H1 (cell line): ENCODE results near the gene DNAAF8. TPM values are rescaled to one million over a fixed set of nuclear protein-coding genes. Genes with fewer than 3 reads are reported as not detected.
A peak's percentile ranks its signal among the peaks of the same experiment; 100 is the strongest.
"Not testable (repeated sequence)": the region's sequence is repeated elsewhere in the genome, so short reads cannot be mapped to it uniquely, and the experiment has no call there.

Source experiments
- CTCF ChIA-PET: fragments of 300-600 bp; sonication (Branson Sonifier 250); formaldehyde crosslinking; loops from one replicate; lab custom pipeline; 2021; ENCODE audit not compliant: partially characterized antibody; lab: Charles Lee
- POLR2A ChIA-PET: fragments of 300-600 bp; sonication (Branson Sonifier 250); formaldehyde crosslinking; loops from one replicate; lab custom pipeline; 2021; ENCODE audit warnings: inconsistent platforms; ENCODE audit not compliant: partially characterized antibody; lab: Charles Lee
- DNase-seq, 2 experiments: peaks; one replicate each; pipeline versions ENCODE4 v3.0.0 to v3.0.0-alpha.2; 2010 to 2022; ENCODE audit warnings: low spot score in 2 of 2, low read depth in 1 of 2, mixed read lengths in 1 of 2
- FAIRE-seq: peaks from 2 replicates; lab custom pipeline; 2011; peaks lifted over from hg19 to GRCh38; lab: Jason Lieb, UNC
- H2AFZ ChIP-seq: 2 replicates; pipeline ENCODE4 v1.8.1; 2012; ENCODE audit warnings: low read length, inconsistent platforms
- H2AK5ac ChIP-seq: 2 replicates; pipeline ENCODE4 v1.6.1; 2013; ENCODE audit warnings: low read depth, low read length
- H2BK120ac ChIP-seq: replicated peaks from 2 replicates; pipeline ENCODE3; 2013; ENCODE audit warnings: low read depth, low read length, inconsistent platforms
- H2BK12ac ChIP-seq: 2 replicates; pipeline ENCODE4 v1.6.1; 2013; ENCODE audit warnings: low read depth, low read length
- H2BK15ac ChIP-seq: 2 replicates; pipeline ENCODE4 v1.6.1; 2013; ENCODE audit warnings: low read length
- H2BK20ac ChIP-seq: 2 replicates; pipeline ENCODE4 v1.6.1; 2013; ENCODE audit warnings: low read length
- H2BK5ac ChIP-seq: 2 replicates; pipeline ENCODE4 v1.6.1; 2013; ENCODE audit warnings: low read depth, low read length
- H3K14ac ChIP-seq: 2 replicates; pipeline ENCODE4 v1.6.1; 2013; ENCODE audit warnings: inconsistent platforms; ENCODE audit not compliant: insufficient read length
- H3K18ac ChIP-seq: 2 replicates; pipeline ENCODE4 v1.6.1; 2013; ENCODE audit warnings: low read length; ENCODE audit errors: extremely low read depth
- H3K23ac ChIP-seq: 2 replicates; pipeline ENCODE4 v1.6.1; 2013; ENCODE audit warnings: inconsistent platforms; ENCODE audit not compliant: insufficient read length
- H3K23me2 ChIP-seq: 2 replicates; pipeline ENCODE4 v1.6.1; 2013; ENCODE audit warnings: low read depth, low read length
- H3K27ac ChIP-seq: 2 replicates; pipeline ENCODE4 v1.6.1; 2011; ENCODE audit warnings: low read depth, low read length, inconsistent platforms
- H3K27me3 ChIP-seq, 4 experiments: replicated peaks in 1 of 4; 1 replicate in 1 of 4; 2 replicates in 3 of 4; pipeline versions ENCODE4 v1.6.1 to v1.8.1; 2011 to 2013; ENCODE audit warnings: low read length in 3 of 4, mild to moderate bottlenecking in 3 of 4, inconsistent platforms in 2 of 4, mixed read lengths in 2 of 4, moderate library complexity in 1 of 4; ENCODE audit not compliant: control insufficient read depth in 3 of 4, insufficient read depth in 3 of 4; ENCODE audit errors: extremely low read depth in 1 of 4
- H3K36me3 ChIP-seq, 4 experiments: 2 replicates each; pipeline versions ENCODE4 v1.6.1 to v1.8.1; 2011 to 2013; ENCODE audit warnings: mild to moderate bottlenecking in 4 of 4, low read length in 3 of 4, moderate library complexity in 2 of 4, control low read depth in 1 of 4, inconsistent platforms in 1 of 4; ENCODE audit not compliant: insufficient read depth in 4 of 4, control insufficient read depth in 2 of 4
- H3K4ac ChIP-seq: replicated peaks from 2 replicates; pipeline ENCODE3; 2013; ENCODE audit warnings: low read length, low read depth, mixed read lengths, inconsistent platforms; ENCODE audit not compliant: insufficient read length
- H3K4me1 ChIP-seq, 4 experiments: replicated peaks in 1 of 4; 1 replicate in 1 of 4; 2 replicates in 3 of 4; pipeline versions ENCODE4 v1.6.1 to v1.8.1; 2011 to 2013; ENCODE audit warnings: low read length in 3 of 4, inconsistent platforms in 2 of 4, mixed read lengths in 1 of 4; ENCODE audit not compliant: insufficient read depth in 4 of 4, control insufficient read depth in 3 of 4
- H3K4me2 ChIP-seq, 2 experiments: 2 replicates each; pipeline versions ENCODE4 v1.6.1 to v1.8.1; 2011 to 2013; ENCODE audit warnings: low read depth in 2 of 2, low read length in 2 of 2, control low read depth in 1 of 2, inconsistent platforms in 1 of 2, mild to moderate bottlenecking in 1 of 2; ENCODE audit not compliant: insufficient read depth in 1 of 2
- H3K4me3 ChIP-seq, 4 experiments: fragments of 200-600, 300-600 bp in 1 of 4; sonication (generic), shearing (Covaris generic), sonication (Bioruptor Twin) in 1 of 4; 2 replicates each; pipeline versions ENCODE4 v1.5.1 to v1.8.1; 2011 to 2016; ENCODE audit warnings: low read length in 4 of 4, low read depth in 3 of 4, control low read depth in 2 of 4, inconsistent platforms in 2 of 4, mild to moderate bottlenecking in 2 of 4, mixed read lengths in 1 of 4, moderate library complexity in 1 of 4; ENCODE audit not compliant: insufficient read depth in 2 of 4; ENCODE audit errors: extremely low read depth in 1 of 4
- H3K56ac ChIP-seq: replicated peaks from 2 replicates; pipeline ENCODE3; 2013; ENCODE audit warnings: low read depth, mild to moderate bottlenecking, mixed read lengths, low read length, inconsistent platforms; ENCODE audit not compliant: insufficient read length
- H3K79me1 ChIP-seq: 2 replicates; pipeline ENCODE4 v1.6.1; 2013; ENCODE audit warnings: low read depth, low read length, control low read depth
- H3K79me2 ChIP-seq, 2 experiments: 2 replicates each; pipeline versions ENCODE4 v1.6.1 to v1.8.1; 2012 to 2013; ENCODE audit warnings: low read length in 2 of 2, mild to moderate bottlenecking in 2 of 2, inconsistent platforms in 1 of 2; ENCODE audit not compliant: insufficient read depth in 2 of 2, control insufficient read depth in 1 of 2
- H3K9ac ChIP-seq, 4 experiments: replicated peaks in 1 of 4; 1 replicate in 1 of 4; 2 replicates in 3 of 4; pipeline versions ENCODE4 v1.6.1 to v1.8.1; 2011 to 2013; ENCODE audit warnings: low read depth in 3 of 4, low read length in 3 of 4, control low read depth in 2 of 4, mild to moderate bottlenecking in 2 of 4, moderate library complexity in 2 of 4, inconsistent platforms in 1 of 4; ENCODE audit errors: extremely low read depth in 1 of 4
- H3K9me3 ChIP-seq, 2 experiments: 2 replicates each; pipeline versions ENCODE4 v1.6.1 to v1.8.1; 2012 to 2013; ENCODE audit warnings: mild to moderate bottlenecking in 2 of 2, moderate library complexity in 2 of 2, control low read depth in 1 of 2, inconsistent platforms in 1 of 2, low read depth in 1 of 2, low read length in 1 of 2, mixed read lengths in 1 of 2; ENCODE audit not compliant: insufficient read depth in 2 of 2
- H4K20me1 ChIP-seq, 2 experiments: replicated peaks in 1 of 2; 2 replicates each; pipeline versions ENCODE3 to v1.8.1; 2011 to 2013; ENCODE audit warnings: inconsistent platforms in 2 of 2, low read length in 2 of 2, mild to moderate bottlenecking in 1 of 2; ENCODE audit not compliant: insufficient read depth in 2 of 2, control insufficient read depth in 1 of 2
- H4K5ac ChIP-seq: 2 replicates; pipeline ENCODE4 v1.6.1; 2013; ENCODE audit warnings: low read length, low read depth, mixed read lengths, inconsistent platforms; ENCODE audit not compliant: insufficient read length
- H4K8ac ChIP-seq: 2 replicates; pipeline ENCODE4 v1.8.0; 2013; ENCODE audit warnings: mild to moderate bottlenecking, moderate library complexity, low read length, inconsistent platforms; ENCODE audit not compliant: insufficient read depth; ENCODE audit errors: extremely low read depth
- H4K91ac ChIP-seq: replicated peaks from 2 replicates; pipeline ENCODE3; 2013; ENCODE audit warnings: low read length, mixed read lengths, inconsistent platforms; ENCODE audit not compliant: insufficient read length
- WGBS, 2 experiments: shearing (Covaris generic) in 1 of 2; methylation state at CpG; one replicate each; pipeline versions ENCODE4 v1.1.6 to v1.1.7; 2013 to 2015; ENCODE audit warnings: low lambda C conversion rate in 2 of 2, mixed read lengths in 2 of 2, inconsistent platforms in 1 of 2, low coverage in 1 of 2, missing lambda C conversion rate in 1 of 2; ENCODE audit not compliant: insufficient replicate concordance in 2 of 2, insufficient coverage in 1 of 2, insufficient read length in 1 of 2; ENCODE audit errors: extremely low coverage in 1 of 2, missing lambda C conversion rate in 1 of 2; 5-methylcytosine and 5-hydroxymethylcytosine counted together
- polyA plus RNA-seq, 7 experiments: library from polyadenylated mRNA; depleted of rRNA in 3 of 7; stranded (reverse) in 5 of 7; unstranded in 2 of 7; fragments of >200 nt in 5 of 7; fragments of 200-250 nt in 2 of 7; gene quantifications; 1 replicate in 5 of 7; 2 replicates in 1 of 7; 4 replicates in 1 of 7; pipeline versions ENCODE4 v1.2.1 to v1.2.3, GENCODE V29; 2011 to 2013; ENCODE audit warnings: missing spikeins in 2 of 7, mixed read lengths in 2 of 7
- total RNA-seq: library from RNA; stranded (reverse); fragmentation: NEBNext Ultra II Directional; extraction: Animal tissue kit (Norgen Biotek cat#: 25700); gene quantifications from 2 replicates; pipeline ENCODE4 v1.2.1, GENCODE V29; 2021

The DNAAF8 gene
- total and polyA plus RNA-seq, 2 of the 8 experiments (the other 6 are each of a cell fraction or from before 2014, with no cell fraction given), result 0.39 TPM; not detected in 1

- H4K5ac ChIP-seq, H2BK12ac ChIP-seq, H2AK5ac ChIP-seq, H3K56ac ChIP-seq, H3K27ac ChIP-seq, H3K9me3 ChIP-seq, H4K20me1 ChIP-seq, H3K23me2 ChIP-seq, H3K4me3 ChIP-seq, H3K4ac ChIP-seq, H3K79me2 ChIP-seq, H3K79me1 ChIP-seq, H3K23ac ChIP-seq, H3K9ac ChIP-seq, H3K14ac ChIP-seq, H3K36me3 ChIP-seq, FAIRE-seq, H4K8ac ChIP-seq, H3K4me2 ChIP-seq, CTCF ChIA-PET, H3K27me3 ChIP-seq, H4K91ac ChIP-seq, H3K18ac ChIP-seq, H2BK20ac ChIP-seq, H2BK15ac ChIP-seq, H2BK5ac ChIP-seq, H2BK120ac ChIP-seq: not testable (repeated sequence)
- H3K4me1 ChIP-seq, result peaks cover 0 to 13% (median 4%) of the 10 kb centered on the region in 4 experiments; a peak in 5 of 7 replicates
- POLR2A ChIA-PET, result interaction anchor here (0.8 to 1.3 kb wide), 2 partner anchors 9 to 12 kb away, joined by 3 to 4 read pairs; no protein-coding TSS in a partner anchor
- 92% methylated on average over 14 of the region's 14 CpGs; no CpG with 5 or more reads in 1 of the 2 experiments for WGBS, 2 experiments
- H2AFZ ChIP-seq, result 0 out of 2 replicates have a peak overlapping the region, but pooled peaks have one; percentile 3
- peak in 1 of 2 experiments; percentile 42 for DNase-seq
Observed at GRCh38 chr16:4784444-4784987, 50.2 kb downstream of the DNAAF8 start.
